Epithelial cell of proximal tubule (primary cell): ENCODE data around the gene TLE3. TPM values are rescaled to one million over a fixed set of nuclear protein-coding genes. Genes with fewer than 3 reads are reported as not detected.

ENCODE experiments used
- DNase-seq: peaks from one replicate; pipeline ENCODE4 v3.0.0-alpha.2; 2011; ENCODE audit warnings: low read depth
- H3K4me3 ChIP-seq: 2 replicates; pipeline ENCODE4 v1.5.1; 2011; ENCODE audit warnings: low read depth, mild to moderate bottlenecking, low read length
- CTCF ChIP-seq: conservative IDR thresholded peaks from 2 replicates; pipeline ENCODE4 v1.5.1; 2012; ENCODE audit warnings: low read depth, mild to moderate bottlenecking, low read length
- total RNA-seq: library from RNA; depleted of rRNA; stranded (reverse); fragments of >200 nt; gene quantifications from 2 replicates; pipeline ENCODE4 v1.2.3, GENCODE V29; 2015

TLE3 gene
- total RNA-seq, 1 donor from 2014 or later: 34.8 TPM

- no peak for DNase-seq
- TF ChIP-seq CTCF: no peak
- H3K4me3 ChIP-seq: no peak overlapping the region
These were observed 28.6 kb upstream of the TLE3 start for GRCh38 chr15:70126362-70126761.

GRCh38 chr15:70125605-70126004 lies 27.9 kb upstream of the TLE3 start:
- no peak for TF ChIP-seq CTCF
- no peak for DNase-seq
- H3K4me3 ChIP-seq: no peak overlapping the region

- no peak overlapping the region for H3K4me3 ChIP-seq
- no peak for DNase-seq
- TF ChIP-seq CTCF: peak; percentile 37
These were observed 24.0 kb upstream of the TLE3 start for GRCh38 chr15:70121624-70122302.

GRCh38 chr15:70120958-70121623 lies 23.4 kb upstream of the TLE3 start:
- no peak for DNase-seq
- no peak for TF ChIP-seq CTCF
- H3K4me3 ChIP-seq: no peak overlapping the region

GRCh38 chr15:70119911-70120508 lies 22.3 kb upstream of the TLE3 start:
- H3K4me3 ChIP-seq: no peak overlapping the region
- TF ChIP-seq CTCF: no peak
- no peak for DNase-seq

- no peak for DNase-seq
- TF ChIP-seq CTCF: no peak
- H3K4me3 ChIP-seq: no peak overlapping the region
These were observed 20.9 kb upstream of the TLE3 start for GRCh38 chr15:70118599-70118998.
